ENCODE measurements around the gene CSTPP1.

The CSTPP1 gene

DNA sequence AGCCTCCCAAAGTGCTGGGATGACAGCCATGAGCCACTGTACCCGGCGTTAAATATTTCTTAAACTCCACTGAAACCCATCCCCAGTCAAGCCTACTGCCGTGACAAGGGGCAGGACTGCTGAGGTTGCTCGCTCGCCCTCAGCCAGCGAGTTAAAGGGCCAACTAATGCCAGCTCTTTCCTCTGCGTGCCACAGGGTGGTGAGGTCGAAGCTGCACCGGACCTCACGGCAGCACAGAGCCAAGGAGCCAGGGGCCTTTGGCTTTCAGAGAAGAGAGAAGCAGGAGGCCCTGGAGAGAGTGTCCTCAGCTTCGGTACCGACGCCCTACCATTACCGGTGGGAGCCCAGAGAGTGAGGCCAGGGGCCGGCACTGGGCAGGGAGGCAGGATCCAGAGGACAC lies 227.3 kb downstream of the CSTPP1 start:
- DNase-seq (ENCODE audit: low read depth), result no peak
- TF ChIP-seq, protein P1, sequence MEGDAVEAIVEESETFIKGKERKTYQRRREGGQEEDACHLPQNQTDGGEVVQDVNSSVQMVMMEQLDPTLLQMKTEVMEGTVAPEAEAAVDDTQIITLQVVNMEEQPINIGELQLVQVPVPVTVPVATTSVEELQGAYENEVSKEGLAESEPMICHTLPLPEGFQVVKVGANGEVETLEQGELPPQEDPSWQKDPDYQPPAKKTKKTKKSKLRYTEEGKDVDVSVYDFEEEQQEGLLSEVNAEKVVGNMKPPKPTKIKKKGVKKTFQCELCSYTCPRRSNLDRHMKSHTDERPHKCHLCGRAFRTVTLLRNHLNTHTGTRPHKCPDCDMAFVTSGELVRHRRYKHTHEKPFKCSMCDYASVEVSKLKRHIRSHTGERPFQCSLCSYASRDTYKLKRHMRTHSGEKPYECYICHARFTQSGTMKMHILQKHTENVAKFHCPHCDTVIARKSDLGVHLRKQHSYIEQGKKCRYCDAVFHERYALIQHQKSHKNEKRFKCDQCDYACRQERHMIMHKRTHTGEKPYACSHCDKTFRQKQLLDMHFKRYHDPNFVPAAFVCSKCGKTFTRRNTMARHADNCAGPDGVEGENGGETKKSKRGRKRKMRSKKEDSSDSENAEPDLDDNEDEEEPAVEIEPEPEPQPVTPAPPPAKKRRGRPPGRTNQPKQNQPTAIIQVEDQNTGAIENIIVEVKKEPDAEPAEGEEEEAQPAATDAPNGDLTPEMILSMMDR (IDR thresholded peaks at IDR 0.05; ENCODE audit: insufficient read depth, low read depth, low read length, missing control alignments), result no peak
- no peak overlapping the region for H3K4me3 ChIP-seq (ENCODE audit: low read length)

- no peak overlapping the region for H3K4me3 ChIP-seq (ENCODE audit: low read length)
- no peak for DNase-seq (ENCODE audit: low read depth)
- TF ChIP-seq, protein P1 (IDR thresholded peaks at IDR 0.05; ENCODE audit: insufficient read depth, low read depth, low read length, missing control alignments), result no peak
Observed at GRCh38 chr11:47164321-47164720, 227.8 kb downstream of the CSTPP1 start.

DNA sequence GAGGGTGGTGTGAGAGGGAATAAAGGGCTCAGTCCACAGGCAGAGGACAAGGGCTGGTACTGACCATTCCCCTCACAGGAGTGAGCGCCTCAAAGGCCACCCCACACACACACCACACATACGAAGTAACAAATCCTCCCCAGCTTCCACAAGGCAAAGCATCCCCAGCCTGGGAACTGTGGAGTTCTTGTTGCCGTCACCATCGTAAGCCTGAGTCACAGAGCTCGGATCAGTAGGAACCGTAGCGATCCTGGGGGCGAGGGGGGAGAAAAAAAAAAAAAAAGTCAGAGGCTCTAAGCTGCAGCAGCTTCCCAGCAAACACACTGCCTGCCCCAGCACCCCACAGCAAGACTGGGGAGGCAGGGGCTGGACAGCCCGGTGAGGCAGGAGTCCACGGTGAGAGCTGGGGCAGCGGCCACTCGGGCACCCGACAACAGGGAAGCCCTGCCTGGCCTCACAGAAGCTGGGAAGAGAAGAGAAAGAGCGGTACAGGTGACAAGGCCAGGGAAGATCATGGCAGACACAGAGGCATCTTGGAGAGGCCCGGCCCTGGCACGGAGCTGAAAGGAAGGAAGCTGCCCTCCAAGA lies 228.8 kb downstream of the CSTPP1 start:
- TF ChIP-seq, protein P1 (IDR thresholded peaks at IDR 0.05; ENCODE audit: insufficient read depth, low read depth, low read length, missing control alignments), result no peak
- H3K4me3 ChIP-seq (ENCODE audit: low read length), result no peak overlapping the region
- no peak for DNase-seq (ENCODE audit: low read depth)

GRCh38 chr11:47166368-47166767 lies 229.8 kb downstream of the CSTPP1 start:
- TF ChIP-seq, protein P1 (IDR thresholded peaks at IDR 0.05; ENCODE audit: insufficient read depth, low read depth, low read length, missing control alignments), result no peak
- no peak for DNase-seq (ENCODE audit: low read depth)
- H3K4me3 ChIP-seq (ENCODE audit: low read length), result no peak overlapping the region

GRCh38 chr11:47171061-47171838 lies 234.7 kb downstream of the CSTPP1 start:
- TF ChIP-seq, protein P1 (IDR thresholded peaks at IDR 0.05; ENCODE audit: insufficient read depth, low read depth, low read length, missing control alignments), result no peak
- no peak for DNase-seq (ENCODE audit: low read depth)
- no peak overlapping the region for H3K4me3 ChIP-seq (ENCODE audit: low read length)

DNA sequence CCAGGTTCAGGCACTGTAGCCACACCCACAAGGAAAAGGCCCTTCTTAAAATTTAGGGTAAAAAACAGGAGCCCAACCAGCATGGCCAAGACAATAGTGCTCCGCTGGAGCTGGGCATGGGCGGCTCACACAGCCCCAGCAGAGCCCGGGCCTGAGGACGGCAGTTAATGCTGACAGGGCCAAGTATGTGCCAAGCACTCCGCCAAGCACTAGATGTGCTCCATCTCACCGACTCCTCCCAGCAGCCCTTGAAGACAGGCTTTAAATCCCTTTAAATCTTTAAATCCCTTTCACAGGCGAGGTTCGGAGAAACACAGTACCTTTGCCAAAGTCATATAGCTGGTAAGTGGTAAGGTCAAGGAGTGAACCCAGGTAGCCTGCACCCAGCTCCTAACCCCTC lies 235.3 kb downstream of the CSTPP1 start:
- no peak for DNase-seq (ENCODE audit: low read depth)
- TF ChIP-seq, protein P1 (IDR thresholded peaks at IDR 0.05; ENCODE audit: insufficient read depth, low read depth, low read length, missing control alignments), result no peak
- no peak overlapping the region for H3K4me3 ChIP-seq (ENCODE audit: low read length)

Data from epithelial cell of esophagus (primary cell).